H54 (cell line): ENCODE measurements around the gene THSD7B.
A peak's percentile ranks its signal among the peaks of the same experiment; 100 is the strongest.

Source experiments
- DNase-seq: peaks from one replicate; pipeline ENCODE4 v3.0.0; 2011; ENCODE audit warnings: low spot score, mixed read lengths; ENCODE audit not compliant: insufficient read length
- FAIRE-seq: peaks from 3 replicates; lab custom pipeline; 2011; peaks lifted over from hg19 to GRCh38; lab: Jason Lieb, UNC
- POLR2A ChIP-seq: IDR thresholded peaks from 2 replicates; pipeline ENCODE4 v1.6.1; 2011; ENCODE audit warnings: low read depth, mild to moderate bottlenecking, low read length

The THSD7B gene

DNA sequence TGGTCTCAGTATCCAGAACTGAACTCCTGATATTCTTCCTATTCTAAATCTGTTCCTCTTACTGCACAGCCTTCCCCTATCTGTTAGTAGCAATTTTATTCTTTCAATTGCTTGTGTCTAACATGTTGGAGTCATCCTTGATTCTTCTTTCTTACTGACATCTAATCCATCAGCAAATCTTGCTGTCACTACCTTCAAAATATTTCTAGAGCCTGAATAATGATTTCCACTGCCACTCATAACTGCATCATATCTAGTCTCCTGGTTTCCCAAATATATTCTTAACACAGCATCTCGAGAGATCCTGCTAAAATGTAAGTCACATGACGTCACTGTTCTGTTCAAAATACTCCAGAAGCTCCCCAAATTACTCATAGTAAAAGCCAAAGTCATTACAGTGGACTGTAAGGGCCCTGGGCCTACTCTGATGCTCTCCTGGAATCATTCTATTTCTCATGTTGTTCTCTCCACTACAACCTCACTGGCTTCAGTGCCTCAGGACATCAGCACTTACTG, 95.2 kb downstream of the THSD7B start:
- no peak for DNase-seq
- TF ChIP-seq POLR2A = no peak
- FAIRE-seq = no peak

DNA sequence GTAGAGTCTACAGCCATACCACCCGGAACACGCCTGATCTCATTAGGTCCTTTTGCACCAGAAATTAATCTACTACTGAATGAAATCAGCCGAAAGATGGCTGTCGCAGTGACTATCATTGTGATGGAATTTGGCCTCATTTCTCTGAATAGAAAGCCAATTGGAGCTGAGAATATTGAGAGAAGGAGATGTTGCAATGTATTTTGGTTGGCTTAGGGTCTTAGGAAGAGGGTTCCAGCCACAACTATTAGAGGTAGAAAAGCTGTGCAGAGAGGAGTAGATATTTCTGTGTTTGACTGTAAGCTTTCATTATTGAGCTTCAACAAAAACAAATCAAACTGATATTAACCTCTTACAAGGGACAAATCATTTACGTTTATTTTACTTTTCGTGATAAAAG, 98.1 kb downstream of the THSD7B start:
- FAIRE-seq (no peak), DNase-seq (no peak)
- TF ChIP-seq POLR2A = no peak

DNA sequence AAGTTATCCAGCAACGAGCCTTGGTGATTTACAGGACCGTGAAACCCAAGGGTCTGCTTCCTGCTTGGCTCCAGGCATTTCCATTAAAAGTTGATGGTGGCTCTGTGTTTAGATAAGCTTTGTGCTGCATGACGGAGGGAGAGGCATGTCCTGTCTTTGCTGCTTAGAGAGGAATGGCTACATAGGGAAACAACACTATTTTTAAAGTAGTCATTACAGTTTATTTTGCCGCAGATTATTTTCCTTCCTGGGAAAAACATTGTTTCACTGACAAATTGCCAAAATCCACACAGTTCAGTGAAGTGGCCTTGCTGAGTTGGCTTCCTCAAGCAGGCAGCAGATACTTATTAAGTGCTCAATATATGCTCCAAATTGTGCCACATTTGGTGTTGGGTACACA, 98.5 kb downstream of the THSD7B start:
- no peak for TF ChIP-seq POLR2A
- DNase-seq (no peak), FAIRE-seq (no peak)

DNA sequence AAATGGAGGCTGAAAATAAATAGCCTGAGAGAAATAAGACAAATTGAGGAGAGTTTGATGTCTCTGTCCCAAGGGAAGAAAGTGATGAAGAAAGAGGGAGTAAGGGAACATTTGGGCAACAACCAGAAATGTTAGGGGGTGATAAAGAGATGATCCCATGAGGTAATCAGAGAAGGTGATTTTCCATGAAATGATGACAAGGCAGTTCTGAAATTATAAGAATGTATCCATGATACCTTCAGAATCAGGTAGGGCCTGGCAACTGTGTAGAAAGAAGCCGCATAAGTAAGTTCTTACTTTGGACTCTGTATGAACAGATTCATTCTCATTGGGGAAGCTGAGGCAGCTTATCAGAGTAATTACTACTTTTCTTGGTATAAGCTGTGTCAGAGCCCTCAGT, 106.1 kb downstream of the THSD7B start:
- FAIRE-seq = no peak
- no peak for TF ChIP-seq POLR2A
- no peak for DNase-seq

DNA sequence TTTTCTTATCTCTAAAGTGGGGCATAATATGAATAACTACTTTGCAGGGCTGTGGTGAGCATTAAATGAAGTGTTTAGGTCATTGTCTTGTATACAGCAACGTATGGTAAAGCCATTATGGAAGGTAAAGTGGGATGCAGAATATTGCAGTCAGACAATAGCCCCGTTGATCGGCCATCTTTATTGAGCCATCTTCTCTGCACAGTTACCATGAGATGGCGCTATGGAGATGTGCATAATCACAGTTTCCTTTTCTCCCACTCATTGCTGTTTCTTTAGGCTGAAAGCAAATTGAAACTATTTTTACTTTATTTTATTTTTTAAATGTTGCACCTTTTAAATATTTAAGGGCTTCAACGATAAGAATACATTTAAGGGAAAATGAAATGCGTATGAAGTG, 108.9 kb downstream of the THSD7B start:
- TF ChIP-seq POLR2A = no peak
- DNase-seq = peak; percentile 3
- peak; percentile 48 for FAIRE-seq

DNA sequence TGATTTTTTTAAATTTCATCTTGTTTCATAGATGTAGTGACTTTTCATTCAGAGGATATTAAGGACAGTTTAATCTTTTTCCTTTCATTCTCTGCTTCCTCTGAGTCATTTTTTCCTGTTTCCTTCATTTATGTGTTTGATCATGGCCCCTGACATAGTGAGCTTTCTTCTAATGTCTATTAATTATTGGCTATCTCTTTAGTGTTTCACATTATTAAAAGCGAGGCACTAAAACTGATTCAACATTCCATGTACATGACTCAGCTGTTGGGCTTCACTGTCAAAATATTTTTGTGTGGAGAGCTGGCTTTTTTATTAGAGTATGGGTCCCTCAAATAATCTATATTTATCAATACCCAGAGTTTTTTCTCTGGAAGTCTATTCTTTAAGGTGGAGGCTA, 125.8 kb downstream of the THSD7B start:
- no peak for DNase-seq
- no peak for FAIRE-seq
- TF ChIP-seq POLR2A = no peak

DNA sequence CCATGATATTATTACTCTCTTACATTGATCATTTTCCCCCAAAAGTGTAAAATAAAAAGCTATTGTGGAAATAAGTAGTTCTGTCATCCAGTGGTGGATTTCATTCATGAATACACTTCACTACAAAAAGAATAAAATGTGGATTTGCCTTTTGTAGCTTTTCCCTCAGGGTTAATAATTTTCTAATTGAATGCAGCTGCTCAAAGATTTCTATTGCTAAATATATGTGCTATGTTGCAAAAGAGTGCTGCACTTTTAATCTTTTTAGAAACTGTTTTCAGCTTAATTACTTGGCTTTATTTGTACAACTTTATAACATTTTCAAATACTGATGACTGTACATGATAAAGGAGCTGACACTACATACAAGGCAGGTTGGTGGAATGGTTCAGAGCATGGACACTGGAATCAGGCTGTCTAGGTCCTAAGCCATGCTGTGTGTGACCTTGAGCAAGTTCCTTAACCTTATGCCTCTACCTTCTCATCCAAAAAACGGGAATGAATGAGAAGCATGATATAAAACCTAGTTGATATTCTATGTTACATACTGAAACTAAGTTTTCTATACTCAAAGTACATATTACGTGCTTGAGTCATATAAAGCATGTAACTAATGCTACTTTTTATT, 128.8 kb downstream of the THSD7B start:
- FAIRE-seq (no peak), DNase-seq (no peak)
- no peak for TF ChIP-seq POLR2A

DNA sequence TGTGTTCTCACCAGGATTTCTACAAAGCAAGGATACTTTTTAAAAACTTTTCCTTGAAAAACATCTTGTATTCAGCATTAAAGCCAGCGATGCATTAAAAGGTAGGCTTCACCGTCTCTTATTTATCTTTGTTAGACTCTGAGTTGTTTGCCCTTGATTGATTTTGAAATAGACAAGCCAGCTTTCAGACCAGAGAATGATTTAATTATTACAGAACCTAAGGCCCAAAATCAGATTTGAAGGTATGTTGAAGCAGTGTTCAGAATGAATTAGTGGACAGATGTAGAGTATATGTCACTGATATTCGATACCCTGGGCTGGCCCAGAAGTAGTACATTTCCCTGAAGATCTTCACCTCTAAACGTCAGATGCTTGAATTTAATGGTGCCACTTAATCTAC, 136.4 kb downstream of the THSD7B start:
- no peak for DNase-seq
- TF ChIP-seq POLR2A = no peak
- no peak for FAIRE-seq

DNA sequence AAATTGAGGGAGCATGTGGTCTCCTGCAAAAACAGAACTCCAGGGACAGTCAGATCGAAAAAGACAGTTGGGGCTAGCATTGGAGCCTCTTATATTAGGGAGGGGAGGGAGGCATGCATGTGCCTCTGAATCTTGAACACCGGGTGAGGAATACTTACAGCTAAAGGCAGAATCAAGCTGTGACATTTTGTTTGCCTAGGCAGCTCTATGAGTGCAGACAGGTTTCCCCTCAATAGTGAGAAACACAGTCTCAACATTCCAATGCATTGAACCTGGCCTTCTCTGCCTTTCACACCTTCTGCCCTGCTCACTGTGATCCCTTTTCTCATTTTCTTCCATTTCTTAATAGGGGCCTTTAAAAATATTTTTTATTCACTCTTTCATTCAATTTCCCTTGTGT, 140.4 kb downstream of the THSD7B start:
- FAIRE-seq (no peak), DNase-seq (no peak)
- TF ChIP-seq POLR2A = no peak

DNA sequence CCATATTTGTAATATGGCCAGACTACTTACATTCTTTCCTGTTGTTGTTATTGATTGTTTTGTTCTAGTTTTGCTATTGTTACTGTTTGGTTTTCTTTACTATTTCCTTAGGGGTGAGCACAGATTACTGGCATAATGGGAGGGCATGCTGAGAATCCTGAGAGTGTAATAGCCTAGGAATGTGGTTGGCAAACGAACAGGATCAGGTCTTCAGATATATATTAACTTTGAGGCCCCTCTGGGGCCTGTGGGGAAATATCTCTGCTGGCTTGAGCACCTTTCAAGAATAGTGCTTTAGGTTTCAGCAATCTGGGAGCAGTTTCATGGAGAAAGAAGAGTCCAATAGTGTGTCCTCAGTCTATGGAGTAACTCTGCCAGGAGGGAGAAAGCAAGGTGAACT, 144.4 kb downstream of the THSD7B start:
- TF ChIP-seq POLR2A = no peak
- DNase-seq (no peak), FAIRE-seq (no peak)

DNA sequence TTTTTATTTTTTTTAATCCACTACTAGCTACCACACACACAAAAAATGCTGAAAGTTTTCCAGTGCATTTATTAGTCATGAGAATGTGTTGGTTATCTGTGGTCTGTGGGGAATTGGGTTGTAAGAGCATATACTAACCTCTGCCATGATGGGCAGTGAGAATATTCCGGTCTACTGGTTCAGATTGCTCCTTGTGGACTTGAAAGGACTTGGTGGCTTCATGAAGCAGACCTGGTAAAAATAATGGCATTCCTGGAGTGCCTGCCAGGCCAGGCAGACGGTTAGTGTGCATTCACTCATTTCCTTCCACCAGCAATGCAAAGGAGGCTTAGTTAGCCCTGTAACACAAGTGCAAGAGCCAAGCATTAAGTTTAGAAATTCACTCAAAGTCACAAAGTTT, 150.8 kb downstream of the THSD7B start:
- DNase-seq (no peak), FAIRE-seq (no peak)
- TF ChIP-seq POLR2A = no peak

DNA sequence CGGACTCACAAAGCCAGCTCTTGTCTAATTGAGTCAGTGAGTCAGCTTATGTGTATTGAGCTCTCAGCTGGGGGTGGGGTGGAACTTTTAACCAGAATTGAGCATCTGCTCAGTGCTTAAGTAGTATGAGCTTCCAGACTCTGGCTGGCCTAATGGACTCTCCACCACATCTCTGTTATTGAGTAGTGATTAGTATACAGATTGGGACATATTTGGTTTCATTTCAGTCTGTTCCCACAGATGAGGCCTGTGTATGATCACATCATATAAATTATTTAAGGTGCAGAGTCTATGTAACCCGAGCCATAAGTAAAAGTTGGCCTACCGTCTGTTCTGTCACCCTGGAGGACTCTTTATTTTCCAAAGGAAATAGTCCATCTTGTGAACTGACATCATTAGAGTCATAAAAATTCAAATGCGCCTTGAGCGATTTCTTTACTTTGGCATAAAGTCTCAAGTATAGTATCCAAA, 152.1 kb downstream of the THSD7B start:
- no peak for DNase-seq

DNA sequence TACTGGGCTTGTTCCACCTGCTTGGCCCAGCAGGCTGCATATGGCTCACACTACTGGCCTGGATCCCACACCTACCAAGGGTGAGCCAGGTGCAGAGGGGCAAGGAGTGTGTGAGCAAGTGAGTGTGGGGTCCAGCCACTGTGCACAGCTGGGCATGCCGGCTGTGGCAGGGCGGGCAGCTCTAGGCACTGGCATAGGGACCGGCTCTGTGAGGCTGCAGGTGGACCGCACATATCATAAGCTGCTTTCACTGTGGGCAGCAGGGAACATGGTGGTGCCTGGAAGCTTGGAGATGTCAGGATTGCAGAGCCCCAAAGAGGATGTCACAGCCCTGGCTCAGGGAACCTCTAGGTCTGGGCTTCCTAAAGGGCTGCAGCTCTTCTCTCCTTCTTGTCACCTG, 154.3 kb downstream of the THSD7B start:
- DNase-seq (no peak), FAIRE-seq (no peak)
- no peak for TF ChIP-seq POLR2A

More for the DNA sequence above, 152.1 kb downstream of the THSD7B start:
- no peak for TF ChIP-seq POLR2A
- no peak for FAIRE-seq

DNA sequence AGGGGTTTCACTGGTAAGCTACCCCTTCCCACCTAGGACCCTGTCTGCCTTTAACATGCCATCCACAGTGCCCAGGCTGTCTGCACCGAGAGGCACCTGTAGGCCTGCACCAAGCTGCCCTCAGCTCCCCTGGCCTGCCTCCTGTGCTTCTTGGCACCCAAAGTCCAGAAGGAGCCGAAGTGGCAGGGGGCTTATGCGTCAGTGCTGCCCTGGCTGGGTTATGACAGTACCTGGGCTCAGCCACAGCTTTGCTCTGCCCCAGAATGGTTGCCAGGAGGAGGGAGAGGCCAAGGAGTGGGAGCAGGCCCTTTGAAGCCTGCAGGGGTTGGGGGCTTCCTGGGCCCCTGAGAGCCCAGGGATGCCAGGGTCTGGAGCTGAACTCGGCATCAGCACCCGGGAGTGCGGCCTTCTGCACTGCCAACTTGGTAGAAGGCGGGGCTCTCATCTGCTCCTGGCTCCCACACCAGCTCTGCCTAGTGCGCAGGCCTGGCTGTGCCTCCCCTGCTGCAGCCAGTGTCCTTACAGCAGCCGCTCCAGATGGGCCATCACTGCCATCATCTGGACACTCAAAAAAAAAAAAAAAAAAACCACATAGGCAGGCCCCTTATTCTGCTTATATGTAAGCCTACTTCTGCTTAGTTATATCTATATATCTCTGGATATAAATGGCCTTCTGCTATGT, 155.4 kb downstream of the THSD7B start:
- no peak for FAIRE-seq
- no peak for DNase-seq
- TF ChIP-seq POLR2A = no peak

DNA sequence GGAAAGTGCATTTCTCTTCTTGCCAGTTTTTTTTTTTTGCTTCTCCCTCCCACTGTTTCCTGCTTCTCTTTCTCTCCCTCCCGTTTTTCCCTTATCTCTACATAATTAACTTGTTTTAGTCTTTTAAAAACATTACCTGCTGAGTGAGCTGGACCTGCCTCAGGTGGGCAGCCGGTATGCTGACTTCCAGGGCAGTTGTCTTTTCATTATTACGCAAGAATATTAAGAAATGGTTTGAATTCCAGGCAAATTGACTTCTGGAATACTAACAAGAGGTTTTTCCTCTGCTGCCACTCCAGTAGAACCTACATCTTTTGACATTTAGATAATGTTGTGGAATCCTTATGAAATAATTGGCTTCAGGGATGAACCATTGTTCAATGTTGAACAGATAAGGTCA, 161.8 kb downstream of the THSD7B start:
- no peak for DNase-seq
- TF ChIP-seq POLR2A = no peak
- no peak for FAIRE-seq
